Glomerular endothelial cell (primary cell): ENCODE measurements around the gene PSMB2. TPM values are rescaled to one million over a fixed set of nuclear protein-coding genes. Genes with fewer than 3 reads are reported as not detected.
"Not testable (repeated sequence)": the region's sequence is repeated elsewhere in the genome, so short reads cannot be mapped to it uniquely, and the experiment has no call there.

Experiments
- DNase-seq: peaks from one replicate; pipeline ENCODE4 v3.0.0-alpha.2; 2011; ENCODE audit warnings: low read depth, low spot score; ENCODE audit errors: extremely low read depth
- total RNA-seq: library from RNA; depleted of rRNA; stranded (reverse); fragments of >200 nt; gene quantifications from 2 replicates; pipeline ENCODE4 v1.2.3, GENCODE V29; 2015

The PSMB2 gene
- total RNA-seq, 1 donor from 2014 or later, result 86.3 TPM

DNA sequence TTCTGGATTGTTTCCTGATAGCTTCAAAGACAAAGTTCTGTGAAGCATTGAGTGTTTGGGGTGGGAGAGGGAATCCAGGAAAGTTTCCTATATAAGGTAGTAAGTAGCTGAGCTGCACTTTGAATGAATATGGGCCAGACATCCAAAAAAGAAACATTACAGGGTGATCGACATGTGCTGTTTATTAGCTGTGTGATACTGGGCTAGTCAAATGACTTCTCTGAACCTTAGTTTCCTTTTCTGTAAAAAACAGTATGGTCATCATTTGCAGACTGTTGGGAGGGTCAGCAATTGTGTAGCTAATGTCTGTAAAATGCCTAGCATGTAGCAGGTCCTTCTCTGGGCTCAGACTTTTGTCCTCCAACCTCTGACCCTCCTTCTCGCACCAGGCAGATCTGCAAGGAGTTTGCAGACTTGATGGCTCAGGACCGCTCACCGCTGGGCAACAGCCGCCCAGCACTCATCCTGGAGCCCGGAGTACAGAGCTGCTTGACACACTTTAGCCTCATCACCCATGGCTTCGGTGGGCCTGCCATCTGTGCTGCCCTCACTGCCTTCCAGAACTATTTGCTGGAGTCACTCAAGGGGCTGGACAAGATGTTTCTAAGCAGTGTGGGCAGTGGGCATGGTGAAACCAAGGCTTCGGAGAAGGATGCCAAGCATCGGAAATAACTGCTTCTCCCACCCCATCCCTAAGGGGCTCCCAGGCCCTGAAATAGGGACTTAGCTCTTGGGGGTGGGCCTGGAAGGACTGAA, 47.1 kb downstream of the PSMB2 start:
- DNase-seq, result no peak

DNA sequence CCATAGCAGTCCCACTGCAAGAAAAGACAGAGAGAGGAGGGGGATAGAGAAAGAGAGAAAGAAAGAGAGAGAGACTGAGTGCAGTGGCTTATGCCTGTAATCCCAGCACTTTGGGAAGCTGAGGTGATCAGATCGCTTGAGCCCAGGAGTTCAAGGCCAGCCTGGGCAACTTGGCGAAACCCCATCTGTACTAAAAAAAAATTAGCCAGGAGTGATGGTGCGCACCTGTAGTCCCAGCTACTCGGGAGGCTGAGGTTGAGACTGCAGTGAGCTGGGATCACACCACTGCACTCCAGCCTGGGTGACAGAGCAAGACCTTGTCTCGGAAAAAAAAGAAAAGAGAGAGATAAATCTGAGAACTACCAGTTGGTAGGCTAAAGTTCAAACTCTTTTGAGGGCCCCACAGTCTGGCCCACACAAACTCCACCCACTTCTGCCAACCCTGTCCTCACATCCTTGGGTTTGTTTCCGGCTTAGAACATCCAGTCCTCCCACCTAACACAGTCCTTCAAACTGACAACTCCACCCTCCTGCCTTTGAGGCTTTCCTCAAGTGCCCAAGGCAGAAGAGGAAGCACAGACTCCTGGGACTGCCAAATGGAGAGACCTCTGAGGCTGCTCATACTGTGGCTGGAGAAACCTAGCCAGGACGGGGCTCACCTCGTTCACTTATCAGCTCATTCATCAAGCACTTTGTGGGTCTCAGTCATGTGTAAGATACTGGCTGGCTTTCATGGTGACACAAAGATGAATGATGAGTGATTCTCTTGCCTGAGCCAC, 48.1 kb downstream of the PSMB2 start:
- DNase-seq, result no peak

DNA sequence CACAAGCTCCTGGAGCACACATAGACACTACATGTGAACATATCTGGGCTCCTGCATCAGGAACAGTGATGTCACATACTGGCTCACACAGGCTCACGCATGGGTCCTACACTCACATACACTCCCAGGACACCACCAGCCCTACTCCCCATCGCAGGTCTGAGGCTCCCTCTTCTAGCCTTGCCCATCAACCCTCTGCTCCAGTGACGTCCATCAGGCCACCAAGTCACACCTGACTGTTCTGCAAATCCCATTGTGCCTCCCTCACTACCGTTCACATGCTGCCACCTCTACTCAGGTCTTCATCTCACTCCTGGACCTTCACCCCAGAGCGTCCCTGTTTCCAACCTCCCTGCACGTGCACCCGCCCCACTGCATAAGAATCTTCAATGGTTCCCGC, 50.1 kb downstream of the PSMB2 start:
- no peak for DNase-seq

DNA sequence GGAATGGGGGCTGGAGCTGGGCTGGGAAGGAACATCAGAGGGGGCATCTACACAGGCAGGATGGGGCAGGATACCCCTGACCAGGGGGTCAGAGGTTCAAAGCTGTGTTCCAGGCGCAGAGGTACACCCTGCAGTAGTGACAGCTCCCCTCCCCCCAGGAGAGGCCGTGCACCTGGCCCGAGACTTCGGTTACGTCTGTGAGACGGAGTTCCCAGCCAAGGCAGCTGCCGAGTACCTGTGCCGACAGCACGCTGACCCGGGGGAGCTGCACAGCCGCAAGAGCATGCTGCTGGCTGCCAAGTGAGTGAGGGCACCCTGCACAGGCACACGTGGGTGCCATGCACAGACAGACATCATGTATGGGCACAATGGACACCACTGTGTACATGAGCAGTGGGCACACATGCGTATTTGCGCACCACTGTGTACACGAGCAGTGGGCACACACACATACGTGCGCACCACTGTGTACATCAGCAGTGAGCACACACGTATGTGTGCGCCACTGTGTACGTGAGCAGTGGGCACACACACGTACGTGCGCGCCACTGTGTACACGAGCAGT, 50.8 kb downstream of the PSMB2 start:
- no peak for DNase-seq

DNA sequence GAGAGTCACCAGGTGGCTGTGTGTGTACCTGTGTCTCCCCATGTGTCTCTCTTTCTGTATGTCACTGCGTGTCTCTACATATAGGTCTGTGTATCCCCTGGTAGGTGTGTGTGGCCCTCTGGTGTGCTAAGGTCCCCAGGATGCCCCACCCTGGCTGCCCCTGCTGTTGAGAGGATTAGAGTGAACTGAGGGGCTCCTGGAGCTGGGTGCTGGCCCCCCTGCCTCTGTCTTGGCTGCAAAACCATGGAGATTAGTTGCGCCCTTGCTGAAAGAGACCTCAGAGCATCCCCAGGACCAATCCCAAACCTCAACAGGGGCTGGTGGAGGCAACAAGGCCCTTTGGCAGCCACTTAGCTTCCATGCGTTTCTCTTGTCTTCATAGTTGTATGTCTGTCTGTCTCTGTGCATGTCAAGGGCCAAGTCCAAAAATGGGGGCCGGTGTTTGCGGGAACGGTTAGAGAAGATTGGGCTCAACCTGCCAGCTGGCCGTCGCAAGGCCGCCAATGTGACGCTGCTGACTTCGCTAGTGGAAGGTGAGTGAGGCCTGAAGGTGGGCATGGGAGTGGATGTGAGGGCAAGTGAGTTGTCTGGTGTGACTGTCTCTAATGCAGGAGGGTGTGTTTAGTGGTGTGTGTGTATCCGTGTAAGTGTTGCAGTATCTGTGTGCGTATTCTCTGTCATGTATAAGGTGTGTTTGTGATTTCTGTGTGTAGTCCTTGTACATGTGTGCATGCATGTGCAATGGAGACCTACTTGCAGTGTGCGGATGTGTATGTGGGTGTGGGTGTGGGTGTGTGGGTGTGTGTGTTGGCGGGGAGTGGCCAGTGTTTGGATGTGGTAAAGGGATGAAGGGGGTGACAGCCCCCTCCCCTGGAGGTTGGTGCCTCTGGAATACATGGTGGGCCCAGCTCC, 51.6 kb downstream of the PSMB2 start:
- no peak for DNase-seq

DNA sequence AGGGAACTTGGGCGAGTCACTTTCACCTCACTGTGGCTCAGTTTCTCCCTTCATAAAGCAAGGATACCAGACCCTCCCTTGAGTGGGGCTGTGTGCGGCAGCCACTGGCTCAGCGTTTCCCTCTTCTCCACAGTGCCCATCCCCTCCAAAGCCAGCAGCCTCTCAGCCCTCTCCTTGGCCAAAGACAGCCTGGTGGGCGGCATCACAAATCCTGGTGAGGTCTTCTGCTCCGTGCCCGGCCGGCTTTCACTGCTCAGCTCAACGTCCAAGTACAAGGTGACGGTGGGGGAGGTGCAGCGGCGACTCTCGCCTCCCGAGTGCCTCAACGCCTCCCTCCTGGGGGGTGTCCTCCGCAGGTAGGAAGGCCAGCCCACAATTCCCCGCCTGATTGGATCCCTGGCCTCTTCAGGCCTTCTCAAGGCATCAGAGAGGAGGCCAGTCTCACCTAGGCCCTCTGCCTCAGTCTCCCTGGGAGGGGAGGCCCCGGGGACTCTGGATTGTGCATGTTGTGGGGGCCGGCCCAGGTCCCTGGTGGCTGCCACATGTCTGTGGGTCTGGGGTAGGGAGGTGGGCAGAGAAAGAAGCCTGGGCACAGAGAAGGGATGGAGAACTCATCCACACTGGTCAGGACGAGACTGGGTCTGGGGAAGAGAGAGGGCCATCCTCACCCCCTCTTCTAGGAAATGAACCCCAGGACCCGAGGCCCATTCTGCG, 53.0 kb downstream of the PSMB2 start:
- no peak for DNase-seq

DNA sequence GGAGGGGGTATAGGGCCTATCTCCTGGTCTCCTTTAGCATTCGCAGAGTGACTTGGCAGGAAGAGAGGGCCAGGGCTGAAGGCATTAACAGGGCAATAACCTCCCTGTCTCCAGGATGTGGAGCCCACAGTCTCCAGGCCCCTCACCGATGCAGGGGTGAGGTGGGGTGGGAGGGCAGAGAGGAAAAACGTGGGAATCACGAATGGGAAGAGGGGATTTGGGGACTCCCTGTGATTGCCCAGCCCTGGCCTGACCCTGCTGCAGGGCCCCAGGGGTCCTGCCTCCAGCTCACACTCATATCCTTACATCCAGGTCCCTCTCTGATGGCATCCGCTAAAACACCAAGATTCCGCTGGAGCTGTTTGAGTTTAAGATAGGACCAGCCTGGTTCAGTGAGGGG, 53.6 kb downstream of the PSMB2 start:
- DNase-seq, result no peak

DNA sequence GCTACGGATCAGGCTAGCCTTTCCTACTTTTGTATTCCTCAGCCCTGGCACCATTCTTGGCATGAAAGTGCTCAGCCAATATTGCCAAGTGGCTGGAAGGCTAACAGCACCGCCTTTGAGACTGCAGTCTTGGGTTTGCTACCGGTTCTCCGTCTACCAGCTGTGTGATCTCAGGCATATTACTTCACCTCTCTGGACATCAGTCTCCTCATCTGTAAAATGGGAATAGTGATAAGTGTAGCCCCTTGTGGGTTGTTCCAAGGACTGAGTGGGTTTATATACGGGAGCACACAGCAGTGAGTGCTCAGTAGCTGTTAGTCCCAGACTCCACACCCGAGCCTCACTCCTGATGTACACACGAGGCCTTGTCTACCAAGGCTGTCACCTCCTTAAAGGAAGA, 54.5 kb downstream of the PSMB2 start:
- DNase-seq, result no peak

DNA sequence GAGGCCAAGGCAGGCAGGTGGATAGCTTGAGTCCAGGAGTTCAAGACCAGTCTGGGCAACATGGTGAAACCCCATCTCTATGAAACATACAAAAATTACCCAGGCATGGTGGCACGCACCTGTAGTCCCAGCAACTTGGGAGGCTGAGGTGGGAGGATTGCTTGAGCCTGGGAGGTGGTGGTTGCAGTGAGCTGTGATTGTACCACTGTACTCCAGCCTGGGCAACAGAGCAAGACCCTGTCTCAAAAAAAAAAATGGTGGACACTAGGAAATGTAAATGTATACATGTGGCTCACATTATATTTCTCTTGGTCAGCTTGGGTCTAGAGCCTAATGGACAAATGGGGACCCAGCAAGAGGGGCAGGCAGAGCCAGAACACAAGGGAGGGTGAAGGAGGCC, 55.5 kb downstream of the PSMB2 start:
- DNase-seq, result not testable (repeated sequence)

DNA sequence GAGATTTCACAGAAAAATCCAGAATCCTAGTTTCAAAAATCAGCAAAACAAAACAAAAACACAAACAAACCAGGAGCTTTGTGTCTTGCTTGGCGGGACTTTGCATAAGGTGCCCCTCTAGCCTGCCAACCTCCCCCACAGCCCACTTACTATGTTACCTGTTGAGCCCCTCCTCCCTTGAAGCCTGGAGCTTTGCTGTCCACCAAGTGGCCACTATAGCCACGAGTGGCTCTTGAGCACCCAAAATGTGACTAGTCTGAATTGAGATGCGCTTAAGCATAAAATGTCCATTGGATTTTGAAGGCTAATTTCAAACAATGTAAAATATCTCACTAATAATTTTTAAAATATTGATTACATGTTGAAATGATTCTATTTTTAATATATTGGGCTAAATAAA, 56.0 kb downstream of the PSMB2 start:
- no peak for DNase-seq

DNA sequence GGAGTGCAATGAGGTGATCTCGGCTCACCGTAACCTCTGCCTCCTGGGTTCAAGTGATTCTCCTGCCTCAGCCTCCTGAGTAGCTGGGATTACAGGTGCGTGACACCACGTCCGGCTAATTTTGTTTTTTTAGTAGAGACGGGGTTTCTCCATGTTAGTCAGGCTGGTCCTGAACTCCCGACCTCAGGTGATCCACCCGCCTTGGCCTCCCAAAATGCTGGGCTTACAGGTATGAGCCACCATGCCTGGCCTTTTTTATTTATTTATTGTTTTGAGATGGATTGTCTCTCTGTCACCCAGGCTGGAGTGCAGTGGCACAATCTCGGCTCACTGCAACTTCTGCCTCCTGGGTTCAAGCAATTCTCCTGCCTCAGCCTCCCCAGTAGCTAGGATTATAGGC, 59.7 kb downstream of the PSMB2 start:
- DNase-seq, result not testable (repeated sequence)

DNA sequence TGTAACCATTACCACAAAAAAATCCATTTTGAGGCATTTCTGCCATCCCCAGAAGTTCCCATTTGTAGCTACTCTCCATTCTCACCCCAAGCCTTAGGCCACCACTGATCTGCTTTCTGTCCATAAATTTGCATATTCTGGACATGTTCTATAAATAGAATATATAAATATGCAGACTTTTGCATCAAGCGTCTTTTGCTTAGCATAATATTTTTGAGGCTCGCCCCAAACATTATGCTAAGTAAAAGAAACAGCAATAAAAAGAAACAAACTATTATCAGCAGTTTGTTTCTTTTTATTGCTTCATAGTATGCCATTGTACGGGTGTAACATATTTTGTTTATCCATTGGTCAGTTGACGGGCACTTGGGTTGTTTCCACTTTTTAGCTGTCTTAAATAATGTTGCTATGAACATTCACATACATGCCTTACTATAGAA, 60.4 kb downstream of the PSMB2 start:
- DNase-seq, result no peak

DNA sequence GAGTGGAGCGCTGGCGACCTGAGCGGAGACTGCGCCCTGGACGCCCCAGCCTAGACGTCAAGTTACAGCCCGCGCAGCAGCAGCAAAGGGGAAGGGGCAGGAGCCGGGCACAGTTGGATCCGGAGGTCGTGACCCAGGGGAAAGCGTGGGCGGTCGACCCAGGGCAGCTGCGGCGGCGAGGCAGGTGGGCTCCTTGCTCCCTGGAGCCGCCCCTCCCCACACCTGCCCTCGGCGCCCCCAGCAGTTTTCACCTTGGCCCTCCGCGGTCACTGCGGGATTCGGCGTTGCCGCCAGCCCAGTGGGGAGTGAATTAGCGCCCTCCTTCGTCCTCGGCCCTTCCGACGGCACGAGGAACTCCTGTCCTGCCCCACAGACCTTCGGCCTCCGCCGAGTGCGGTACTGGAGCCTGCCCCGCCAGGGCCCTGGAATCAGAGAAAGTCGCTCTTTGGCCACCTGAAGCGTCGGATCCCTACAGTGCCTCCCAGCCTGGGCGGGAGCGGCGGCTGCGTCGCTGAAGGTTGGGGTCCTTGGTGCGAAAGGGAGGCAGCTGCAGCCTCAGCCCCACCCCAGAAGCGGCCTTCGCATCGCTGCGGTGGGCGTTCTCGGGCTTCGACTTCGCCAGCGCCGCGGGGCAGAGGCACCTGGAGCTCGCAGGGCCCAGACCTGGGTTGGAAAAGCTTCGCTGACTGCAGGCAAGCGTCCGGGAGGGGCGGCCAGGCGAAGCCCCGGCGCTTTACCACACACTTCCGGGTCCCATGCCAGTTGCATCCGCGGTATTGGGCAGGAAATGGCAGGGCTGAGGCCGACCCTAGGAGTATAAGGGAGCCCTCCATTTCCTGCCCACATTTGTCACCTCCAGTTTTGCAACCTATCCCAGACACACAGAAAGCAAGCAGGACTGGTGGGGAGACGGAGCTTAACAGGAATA, 64.0 kb downstream of the PSMB2 start:
- no peak for DNase-seq

DNA sequence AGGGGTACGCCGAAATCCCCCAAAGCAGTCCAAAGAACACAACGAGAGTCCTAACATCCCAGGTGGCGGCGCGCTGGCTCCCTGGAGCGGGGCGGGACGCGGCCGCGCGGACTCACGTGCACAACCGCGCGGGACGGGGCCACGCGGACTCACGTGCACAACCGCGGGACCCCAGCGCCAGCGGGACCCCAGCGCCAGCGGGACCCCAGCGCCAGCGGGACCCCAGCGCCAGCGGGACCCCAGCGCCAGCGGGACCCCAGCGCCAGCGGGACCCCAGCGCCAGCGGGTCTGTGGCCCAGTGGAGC, 64.6 kb downstream of the PSMB2 start:
- not testable (repeated sequence) for DNase-seq

DNA sequence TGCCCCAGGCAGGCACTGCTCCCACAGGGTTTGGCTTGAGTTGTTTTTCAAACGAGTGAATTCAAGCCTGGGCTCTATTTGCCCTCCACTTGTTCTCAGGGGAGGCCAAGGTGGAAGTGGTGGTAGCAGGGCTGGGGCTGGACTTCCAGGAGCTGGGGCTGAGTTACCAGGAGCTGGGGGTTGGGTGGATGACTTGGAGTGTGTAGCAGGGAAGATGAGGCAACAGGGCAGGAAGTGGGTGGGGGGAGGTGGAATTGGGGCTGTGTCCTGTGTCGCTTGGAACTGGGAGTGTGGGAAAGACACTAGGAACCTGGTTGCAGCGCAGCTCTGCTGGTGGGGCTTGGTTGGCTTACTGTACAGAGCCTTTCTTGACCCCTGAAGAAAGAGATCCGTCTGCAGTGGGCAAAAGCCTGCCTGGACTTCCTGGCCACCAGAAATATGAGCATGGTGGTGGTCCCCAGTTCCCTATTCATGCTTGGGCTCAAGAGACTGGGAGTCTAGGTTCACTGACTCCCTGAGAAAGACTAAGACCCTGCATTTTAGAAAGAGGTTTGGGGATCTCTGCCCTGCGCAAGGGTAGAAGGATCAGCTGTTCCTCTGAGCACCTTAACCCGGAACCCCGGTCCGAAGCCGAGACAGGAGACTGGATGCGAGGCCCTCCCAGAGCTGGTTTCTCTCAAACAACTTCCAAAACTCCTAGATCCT, 65.1 kb downstream of the PSMB2 start:
- no peak for DNase-seq

DNA sequence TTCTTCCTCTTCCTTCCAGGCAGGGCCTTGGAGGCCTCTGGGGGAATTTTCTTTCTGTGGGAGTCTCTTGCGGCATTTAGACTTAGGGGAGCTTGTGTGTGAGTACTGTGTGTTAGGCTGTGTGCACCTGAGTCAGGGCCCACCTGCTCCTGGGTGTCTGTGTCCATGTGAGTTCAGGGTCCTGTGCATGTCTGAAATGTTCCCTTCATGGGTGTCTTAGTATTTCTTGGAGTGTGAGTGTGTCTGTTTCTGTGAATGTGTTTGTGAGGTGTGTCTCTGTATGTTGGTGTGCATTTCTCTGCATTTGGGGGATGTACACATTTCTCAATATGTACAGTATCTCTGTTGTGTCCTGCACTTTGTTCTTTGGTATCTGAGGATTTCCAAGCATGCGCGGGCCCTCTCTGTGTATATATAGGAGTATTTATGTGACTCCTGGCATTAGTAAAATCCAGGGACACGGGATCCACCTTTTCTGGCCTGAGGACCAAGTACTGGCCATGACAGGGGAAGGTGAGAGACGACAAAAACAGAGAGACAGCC, 65.8 kb downstream of the PSMB2 start:
- no peak for DNase-seq

DNA sequence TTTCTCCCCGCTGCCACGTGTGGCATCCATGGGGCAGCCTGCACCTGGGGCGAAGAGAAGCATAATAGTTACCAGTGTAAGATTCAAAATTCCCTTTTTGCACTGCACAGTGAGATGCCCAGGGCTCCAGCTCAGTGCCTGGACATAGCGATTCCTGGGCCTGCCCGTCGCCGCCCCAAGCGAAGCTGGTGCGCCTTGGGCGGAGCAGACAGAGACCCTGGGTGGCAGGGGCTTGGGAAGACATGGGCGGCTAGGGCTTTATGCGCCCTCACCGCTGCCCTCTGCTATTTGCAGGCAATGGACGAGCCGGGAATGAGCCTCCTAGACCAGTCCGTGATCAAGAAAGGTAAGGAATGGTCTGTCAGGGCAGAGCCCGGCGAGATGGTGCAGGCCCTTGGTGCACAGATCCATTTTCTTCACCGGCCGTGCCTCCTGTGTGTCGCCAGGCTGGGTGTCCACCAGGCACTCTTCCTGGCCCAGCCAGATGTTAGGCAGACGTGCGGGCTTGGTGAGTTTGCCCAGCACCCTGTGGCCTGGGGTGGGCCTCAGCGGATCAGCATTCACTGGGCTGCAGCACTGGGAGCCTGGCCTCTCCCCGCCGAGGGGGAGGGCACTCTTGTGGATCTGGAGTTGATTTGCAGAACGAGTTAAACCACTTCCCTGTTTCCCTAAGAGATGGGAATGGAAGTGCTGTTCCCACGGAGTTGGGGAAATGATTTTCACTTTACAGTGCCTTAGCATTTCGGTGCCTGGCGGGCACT, 66.5 kb downstream of the PSMB2 start:
- DNase-seq, result no peak
